DLD1 (cell line): Measurements from ENCODE around the gene PDE4B.
"Not testable (repeated sequence)": the region's sequence is repeated elsewhere in the genome, so short reads cannot be mapped to it uniquely, and the experiment has no call there.

Source experiments
- in situ Hi-C: cut with HindIII; loops from 2 replicates; pipeline ENCODE4 v1.10.0; 2017; ENCODE audit warnings: low sequenced_read_pairs

The PDE4B gene

DNA sequence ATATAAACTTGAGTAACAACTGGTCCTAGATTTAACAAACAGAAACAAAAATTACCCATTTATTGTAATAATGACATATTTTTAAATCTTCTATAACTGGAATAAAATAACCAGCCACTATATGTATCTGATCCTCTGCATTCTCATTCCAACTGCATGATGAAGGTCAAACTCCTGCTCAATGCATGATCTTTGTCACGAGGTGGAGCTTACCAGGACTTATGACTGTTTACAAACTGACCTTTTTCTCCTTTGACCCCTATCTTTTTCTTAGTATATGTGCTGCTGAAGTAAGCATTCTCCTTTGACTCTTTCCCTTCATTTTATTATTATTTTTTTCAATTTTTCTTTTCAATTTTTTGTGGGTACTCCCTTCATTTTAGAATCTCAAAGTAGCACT lies 252.2 kb downstream of the PDE4B start:
- in situ Hi-C loops: no loop called here

DNA sequence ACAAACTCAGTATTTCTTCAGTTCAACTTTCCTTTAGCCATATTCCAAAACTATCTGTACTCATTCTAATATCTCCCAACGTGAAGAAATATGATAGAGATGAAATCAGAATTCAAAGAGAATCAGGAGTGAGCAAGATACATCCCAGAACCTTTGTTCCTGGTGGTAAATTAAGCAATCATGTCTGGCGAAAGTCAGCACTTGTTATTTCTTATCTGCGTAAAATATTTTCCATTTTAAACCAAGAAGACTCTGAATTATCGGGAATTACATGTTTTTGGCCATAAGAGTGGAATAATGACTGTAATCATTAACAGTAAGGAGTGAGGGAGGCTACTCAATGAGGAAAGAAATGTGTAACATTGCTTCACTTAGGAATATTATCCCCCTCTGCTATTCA lies 253.7 kb downstream of the PDE4B start:
- in situ Hi-C loops: no loop called here

GRCh38 chr1:66048011-66048410 lies 255.3 kb downstream of the PDE4B start:
- in situ Hi-C loops: no loop called here

DNA sequence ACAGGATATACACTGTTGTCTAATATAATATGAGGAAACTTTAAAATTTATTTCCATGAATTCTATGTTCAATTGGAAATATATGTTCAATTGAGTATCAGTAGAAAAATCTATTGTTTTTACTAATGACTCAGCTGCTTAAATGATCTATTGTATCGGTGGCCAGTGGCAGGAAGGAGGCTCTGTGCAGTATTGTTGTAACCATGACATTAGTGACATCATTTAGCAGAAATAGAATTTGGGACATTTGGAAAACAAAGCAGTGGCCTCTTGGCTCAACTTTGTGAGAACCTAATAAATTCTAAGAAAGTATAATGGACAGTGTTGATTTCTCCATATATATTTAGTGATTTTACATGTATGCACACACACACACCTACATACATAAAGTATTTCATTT lies 257.4 kb downstream of the PDE4B start:
- in situ Hi-C loops: no loop called here

DNA sequence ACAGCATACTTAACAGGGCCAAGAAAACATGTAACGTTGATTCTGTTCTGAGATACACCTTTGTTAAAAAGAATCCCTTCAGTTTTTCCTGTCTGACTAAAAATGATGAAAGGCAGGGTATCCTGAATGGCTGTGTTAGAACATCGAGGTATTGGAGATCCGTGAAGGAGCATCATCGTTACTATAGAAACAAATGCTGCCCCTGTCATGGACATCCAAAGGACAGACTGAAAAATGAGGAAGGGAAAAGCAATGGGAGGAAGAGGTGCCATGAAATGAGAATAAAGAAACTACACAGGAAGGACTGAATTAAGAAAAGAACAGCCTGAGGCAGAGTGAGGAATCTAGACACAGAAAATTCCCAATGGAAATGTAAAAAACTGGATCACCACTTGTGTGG lies 257.9 kb downstream of the PDE4B start:
- in situ Hi-C loops: no loop called here

GRCh38 chr1:66055092-66055491 lies 262.4 kb downstream of the PDE4B start:
- in situ Hi-C loops: no loop called here

DNA sequence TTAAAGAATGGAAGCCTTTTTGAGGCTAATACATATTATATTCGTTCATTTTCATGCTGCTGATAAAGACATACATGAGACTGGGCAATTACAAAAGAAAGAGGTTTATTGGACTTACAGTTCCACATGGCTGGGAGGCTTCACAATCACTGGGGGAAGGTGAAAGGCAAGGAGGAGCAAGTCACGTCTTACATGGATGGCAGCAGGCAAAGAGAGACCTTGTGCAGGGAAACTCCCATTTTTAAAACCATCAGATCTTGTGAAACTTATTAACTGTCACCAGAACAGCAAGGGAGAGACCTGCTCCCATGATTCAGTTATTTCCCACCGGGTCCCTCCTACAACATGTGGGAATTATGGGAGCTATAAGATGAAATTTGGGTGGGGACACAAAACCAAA lies 264.8 kb downstream of the PDE4B start:
- in situ Hi-C loops: not testable (repeated sequence)

DNA sequence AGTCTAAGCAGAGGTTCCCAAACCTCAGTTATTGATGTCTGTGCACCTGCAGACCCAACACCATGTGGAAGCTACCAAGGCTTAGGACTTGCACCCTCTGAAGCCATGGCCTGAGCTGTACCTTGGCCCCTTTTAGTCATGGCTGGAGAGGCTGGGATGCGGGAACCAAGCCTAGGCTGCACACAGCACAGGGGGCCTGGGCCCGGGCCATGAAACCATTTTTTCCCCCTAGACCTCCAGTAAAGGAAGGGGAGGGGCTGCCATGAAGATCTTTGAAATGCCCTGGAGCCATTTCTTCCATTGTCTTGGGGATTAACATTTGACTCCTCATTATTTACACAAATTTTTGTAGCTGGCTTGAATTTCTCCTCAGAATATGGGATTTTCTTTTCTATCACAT lies 265.9 kb downstream of the PDE4B start:
- in situ Hi-C loops: no loop called here

DNA sequence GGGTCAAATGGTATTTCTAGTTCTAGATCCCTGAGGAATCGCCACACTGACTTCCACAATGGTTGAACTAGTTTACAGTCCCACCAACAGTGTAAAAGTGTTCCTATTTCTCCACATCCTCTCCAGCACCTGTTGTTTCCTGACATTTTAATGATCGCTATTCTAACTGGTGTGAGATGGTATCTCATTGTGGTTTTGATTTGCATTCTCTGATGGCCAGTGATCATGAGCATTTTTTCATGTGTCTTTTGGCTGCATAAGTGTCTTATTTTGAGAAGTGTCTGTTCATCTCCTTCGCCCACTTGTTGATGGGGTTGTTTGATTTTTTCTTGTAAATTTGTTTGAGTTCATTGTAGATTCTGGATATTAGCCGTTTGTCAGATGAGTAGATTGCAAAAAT lies 274.5 kb downstream of the PDE4B start:
- in situ Hi-C loops: not testable (repeated sequence)

GRCh38 chr1:66069976-66070876 lies 277.5 kb downstream of the PDE4B start:
- in situ Hi-C loops: no loop called here

DNA sequence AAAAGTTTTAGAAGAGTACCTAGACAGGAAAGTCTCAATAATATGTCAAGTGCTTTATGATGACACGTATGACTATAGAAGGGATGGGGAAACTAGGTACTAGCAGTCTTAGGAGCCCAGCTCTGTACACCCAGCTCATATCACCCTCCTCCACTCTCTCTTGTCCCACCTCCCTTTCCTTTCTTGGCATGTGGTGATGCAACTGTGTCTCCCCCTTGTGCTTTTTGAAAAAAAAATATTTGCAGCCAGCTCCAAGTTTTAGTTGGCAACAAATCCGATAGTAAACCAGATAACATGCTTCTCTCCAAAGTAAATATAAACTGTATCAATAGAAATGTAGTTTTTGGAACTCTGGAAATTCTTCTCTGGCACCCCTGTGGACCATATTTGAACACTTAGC lies 280.7 kb downstream of the PDE4B start:
- in situ Hi-C loops: no loop called here

DNA sequence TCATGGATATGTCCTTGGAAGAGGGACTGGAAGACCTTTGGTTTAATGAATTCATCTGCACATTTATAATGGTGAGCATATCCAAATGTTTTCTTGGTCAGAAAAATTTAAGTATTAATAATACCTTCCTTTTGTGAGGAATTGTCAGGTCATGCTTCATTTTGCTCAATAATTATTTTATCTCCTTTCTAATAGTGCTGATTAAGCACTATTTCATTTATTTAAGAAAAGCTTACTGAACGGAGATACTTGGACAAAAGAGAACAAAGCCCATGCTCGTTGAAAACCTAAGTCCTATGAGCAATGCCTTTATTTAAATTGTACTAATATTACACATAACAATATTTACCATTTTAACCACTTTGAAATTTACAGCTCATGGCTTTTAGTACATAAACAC lies 281.5 kb downstream of the PDE4B start:
- in situ Hi-C loops: no loop called here

DNA sequence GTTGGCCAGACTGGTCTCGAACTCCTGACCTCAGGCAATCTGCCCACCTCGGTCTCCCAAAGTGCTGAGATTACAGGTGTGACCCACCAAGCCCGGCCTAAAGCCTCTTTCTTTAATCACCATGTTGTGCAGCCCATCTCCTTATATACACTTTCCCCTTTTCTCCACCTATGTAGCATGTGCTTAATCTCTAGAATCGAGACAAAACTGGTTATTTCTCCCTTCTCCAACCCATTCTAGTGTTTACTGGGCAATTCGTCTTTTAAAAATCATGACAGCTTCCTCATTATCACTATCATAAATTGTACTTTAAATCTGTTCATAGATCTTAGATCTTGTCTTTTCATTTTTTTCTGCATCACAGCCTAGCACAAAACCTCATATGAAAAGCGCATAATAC lies 285.7 kb downstream of the PDE4B start:
- in situ Hi-C loops: no loop called here

DNA sequence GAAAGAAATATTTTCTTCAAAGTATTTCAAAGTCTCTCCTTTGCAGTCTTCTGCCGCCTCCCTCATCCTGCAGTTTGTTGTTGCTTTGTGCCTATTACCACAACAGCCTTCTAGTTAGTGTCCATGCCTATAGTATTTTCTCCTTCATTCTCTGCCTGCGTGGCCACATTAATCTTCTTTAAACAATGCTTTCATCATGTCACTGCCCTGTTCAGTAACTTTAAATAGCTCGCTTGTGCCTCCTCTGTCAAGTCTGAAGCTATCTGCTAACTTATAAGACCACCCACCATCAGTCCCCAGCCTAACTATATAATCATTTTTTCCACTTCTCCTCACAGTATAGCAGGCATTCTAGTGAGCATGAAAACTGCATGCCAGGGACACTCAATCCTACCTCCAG lies 290.3 kb downstream of the PDE4B start:
- in situ Hi-C loops: no loop called here

- in situ Hi-C loops: no loop called here
Observed at GRCh38 chr1:66084442-66084841, 291.7 kb downstream of the PDE4B start.

- in situ Hi-C loops: no loop called here
Observed at GRCh38 chr1:66085600-66085999, 292.9 kb downstream of the PDE4B start.

DNA sequence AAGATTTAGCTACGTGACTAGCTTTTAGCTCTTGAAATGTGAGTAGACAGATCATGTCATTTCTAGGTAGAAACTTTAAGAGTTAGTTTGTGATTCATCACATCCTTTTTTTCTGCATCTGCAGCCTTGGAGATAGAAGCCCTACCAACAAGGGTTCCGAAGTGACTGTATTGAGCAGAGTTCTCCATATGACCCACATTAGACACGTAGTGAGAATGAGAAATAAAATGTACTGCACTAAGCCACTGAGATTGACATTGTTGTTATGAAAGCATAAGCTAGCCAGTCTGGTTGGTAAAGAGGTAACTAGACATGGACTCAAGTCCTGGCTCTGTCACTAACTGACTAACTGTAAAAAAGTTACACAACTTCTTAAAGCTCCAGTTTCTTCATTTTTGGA lies 296.1 kb downstream of the PDE4B start:
- in situ Hi-C loops: no loop called here

GRCh38 chr1:66090859-66091457 lies 298.3 kb downstream of the PDE4B start:
- in situ Hi-C loops: no loop called here

DNA sequence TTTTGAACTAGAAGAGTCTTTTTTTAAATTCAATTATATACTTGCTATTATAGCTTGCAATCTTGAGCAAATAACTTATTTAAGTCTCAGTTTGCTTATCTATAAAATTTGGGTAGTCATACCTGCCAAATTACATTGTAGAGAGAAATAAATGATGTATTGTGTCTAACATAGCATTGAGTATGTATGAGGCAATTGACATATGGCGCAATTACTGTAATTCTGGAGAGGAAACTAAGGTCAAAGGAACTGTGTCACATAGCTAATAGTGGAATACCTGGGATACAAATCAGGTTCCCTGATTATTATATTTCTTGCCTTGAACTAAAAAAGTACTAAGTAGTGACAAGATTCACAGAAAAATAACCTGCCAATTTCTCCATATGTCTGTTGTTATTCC lies 302.5 kb downstream of the PDE4B start:
- in situ Hi-C loops: no loop called here

- in situ Hi-C loops: not testable (repeated sequence)
Observed at GRCh38 chr1:66100959-66101358, 308.3 kb downstream of the PDE4B start.

DNA sequence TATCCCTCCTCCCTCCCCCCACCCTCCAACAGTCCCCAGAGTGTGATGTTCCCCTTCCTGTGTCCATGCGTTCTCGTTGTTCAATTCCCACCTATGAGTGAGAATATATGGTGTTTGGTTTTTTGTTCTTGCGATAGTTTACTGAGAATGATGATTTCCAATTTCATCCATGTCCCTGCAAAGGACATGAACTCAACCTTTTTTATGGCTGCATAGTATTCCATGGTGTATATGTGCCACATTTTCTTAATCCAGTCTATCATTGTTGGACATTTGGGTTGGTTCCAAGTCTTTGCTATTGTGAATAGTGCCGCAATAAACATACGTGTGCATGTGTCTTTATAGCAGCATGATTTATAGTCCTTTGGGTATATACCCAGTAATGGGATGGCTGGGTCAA lies 311.4 kb downstream of the PDE4B start:
- in situ Hi-C loops: not testable (repeated sequence)

DNA sequence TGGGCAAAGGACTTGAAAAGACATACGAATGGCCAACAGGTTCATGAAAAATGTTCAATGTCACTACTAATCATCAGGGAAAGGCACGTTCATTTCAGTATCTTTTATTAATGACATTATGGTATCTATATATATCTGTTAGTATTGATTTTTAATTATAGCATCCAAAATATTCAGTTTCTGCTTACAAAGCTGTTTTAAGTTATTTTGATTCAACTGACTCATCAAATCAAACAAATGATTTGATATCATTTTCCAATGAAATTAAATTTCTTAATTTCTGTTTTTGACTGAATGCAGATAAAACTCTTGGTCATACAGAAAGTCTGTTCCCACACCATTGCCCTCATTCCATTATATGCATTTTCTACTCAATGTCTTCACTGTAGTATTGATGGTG lies 315.9 kb downstream of the PDE4B start:
- in situ Hi-C loops: no loop called here
